ENCODE data around the gene CHRNB2.
"Not testable (repeated sequence)": the region's sequence is repeated elsewhere in the genome, so short reads cannot be mapped to it uniquely, and the experiment has no call there.

CHRNB2 gene, protein sequence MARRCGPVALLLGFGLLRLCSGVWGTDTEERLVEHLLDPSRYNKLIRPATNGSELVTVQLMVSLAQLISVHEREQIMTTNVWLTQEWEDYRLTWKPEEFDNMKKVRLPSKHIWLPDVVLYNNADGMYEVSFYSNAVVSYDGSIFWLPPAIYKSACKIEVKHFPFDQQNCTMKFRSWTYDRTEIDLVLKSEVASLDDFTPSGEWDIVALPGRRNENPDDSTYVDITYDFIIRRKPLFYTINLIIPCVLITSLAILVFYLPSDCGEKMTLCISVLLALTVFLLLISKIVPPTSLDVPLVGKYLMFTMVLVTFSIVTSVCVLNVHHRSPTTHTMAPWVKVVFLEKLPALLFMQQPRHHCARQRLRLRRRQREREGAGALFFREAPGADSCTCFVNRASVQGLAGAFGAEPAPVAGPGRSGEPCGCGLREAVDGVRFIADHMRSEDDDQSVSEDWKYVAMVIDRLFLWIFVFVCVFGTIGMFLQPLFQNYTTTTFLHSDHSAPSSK

DNA sequence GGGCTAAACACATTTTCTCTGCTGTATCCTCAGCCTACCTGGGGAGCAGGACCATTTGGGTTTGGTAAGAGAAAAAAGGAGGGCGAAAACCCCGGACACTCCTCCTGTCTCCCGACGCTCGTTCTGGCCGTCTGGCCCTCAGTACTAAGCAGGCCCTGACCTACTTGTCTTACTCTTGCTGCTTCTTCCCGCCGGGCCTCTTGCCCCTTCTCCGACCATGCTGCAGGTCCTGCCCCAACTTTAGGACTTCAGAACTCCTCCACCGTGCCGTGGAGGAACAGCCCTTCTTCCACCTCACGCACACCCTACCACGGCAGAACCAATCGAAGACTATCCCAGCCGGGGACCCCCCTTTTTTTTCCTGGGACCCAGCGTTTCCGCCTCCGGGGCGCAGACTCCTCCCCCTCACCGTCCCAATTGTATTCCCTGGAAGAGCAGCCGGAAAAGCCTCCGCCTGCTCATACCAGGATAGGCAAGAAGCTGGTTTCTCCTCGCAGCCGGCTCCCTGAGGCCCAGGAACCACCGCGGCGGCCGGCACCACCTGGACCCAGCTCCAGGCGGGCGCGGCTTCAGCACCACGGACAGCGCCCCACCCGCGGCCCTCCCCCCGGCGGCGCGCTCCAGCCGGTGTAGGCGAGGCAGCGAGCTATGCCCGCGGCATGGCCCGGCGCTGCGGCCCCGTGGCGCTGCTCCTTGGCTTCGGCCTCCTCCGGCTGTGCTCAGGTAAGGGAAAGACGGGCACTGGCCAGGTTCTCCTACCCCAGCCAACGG, at the start of gene CHRNB2:
TSS of gene CHRNB2 (plus strand) at position 393 of the 771 bp plus-strand sequence. CDS start at position 660, 267 bp downstream.
- H3K27ac Mint-ChIP-seq: no peak within 1 kb of the TSS
- no peaks in the 10 kb centered on the region for H3K9me3 Mint-ChIP-seq
- peaks cover 52% of the 10 kb centered on the region for H3K27me3 Mint-ChIP-seq
- H3K4me1 Mint-ChIP-seq (ENCODE audit: low read depth): peaks cover 12% of the 10 kb centered on the region
- intact Hi-C loops (cut with micrococcal nuclease): no loop called here
- H3K36me3 Mint-ChIP-seq (ENCODE audit: low read depth): no peaks in the 10 kb centered on the region
- peak within 1 kb of the TSS; percentile 24 for H3K4me3 Mint-ChIP-seq

DNA sequence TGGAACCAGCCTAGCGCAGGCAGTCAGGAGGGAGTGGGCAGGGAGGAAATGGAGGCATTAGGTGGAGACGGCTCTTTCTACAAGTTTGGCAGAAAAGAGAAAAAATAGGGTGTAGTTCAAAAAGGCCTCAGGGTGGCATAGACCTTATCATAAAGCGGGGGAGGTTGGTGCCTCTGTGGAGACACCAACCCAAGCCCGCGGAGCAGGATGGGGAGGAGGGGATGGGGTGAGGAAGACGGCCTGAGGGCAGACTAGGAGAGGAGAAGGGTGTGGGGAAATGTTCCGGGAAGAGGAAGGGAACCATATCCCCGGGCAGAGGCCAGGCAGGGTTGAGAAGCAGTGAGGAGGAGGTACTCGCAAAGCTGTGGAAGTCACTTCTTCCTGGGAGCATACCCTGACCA, 48.0 kb upstream of the CHRNB2 start:
- H3K27ac Mint-ChIP-seq: peak overlapping the region; percentile 96
- no peak overlapping the region for H3K4me3 Mint-ChIP-seq
- peaks cover 54% of the 10 kb centered on the region for H3K4me1 Mint-ChIP-seq (ENCODE audit: low read depth)
- no peaks in the 10 kb centered on the region for H3K9me3 Mint-ChIP-seq
- no peaks in the 10 kb centered on the region for H3K36me3 Mint-ChIP-seq (ENCODE audit: low read depth)
- intact Hi-C loops (cut with micrococcal nuclease): loop anchor here (5.0 kb wide), 1 partner anchor 37 kb away; no protein-coding TSS in a partner anchor
- H3K27me3 Mint-ChIP-seq: peaks cover 27% of the 10 kb centered on the region

DNA sequence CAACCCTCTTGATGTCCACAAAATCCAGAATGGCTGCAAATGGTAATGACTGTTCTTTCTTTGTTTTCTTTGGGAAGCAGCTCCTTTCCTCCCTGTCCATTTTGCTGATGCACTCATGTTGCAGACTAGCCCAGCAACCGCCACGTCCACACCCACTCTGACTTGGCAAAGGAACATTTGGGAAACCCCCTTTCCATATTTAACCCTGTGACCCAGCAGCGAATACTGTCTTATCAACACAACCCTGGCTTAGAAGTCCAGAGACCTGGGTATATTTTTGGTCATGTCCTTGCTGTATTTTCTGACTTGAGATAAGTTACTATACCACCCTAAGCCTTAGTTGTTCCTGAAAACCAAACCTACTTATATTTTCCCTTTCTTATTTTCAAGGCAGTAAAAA, 47.2 kb upstream of the CHRNB2 start:
- Mint-ChIP-seq H3K27me3 (peaks cover 24% of the 10 kb centered on the region), H3K27ac (peak overlapping the region; percentile 96), H3K36me3 (ENCODE audit: low read depth) (no peaks in the 10 kb centered on the region), H3K4me3 (peak overlapping the region; percentile 41), H3K9me3 (no peaks in the 10 kb centered on the region), H3K4me1 (ENCODE audit: low read depth) (peaks cover 59% of the 10 kb centered on the region)
- intact Hi-C loops (cut with micrococcal nuclease): no loop called here

DNA sequence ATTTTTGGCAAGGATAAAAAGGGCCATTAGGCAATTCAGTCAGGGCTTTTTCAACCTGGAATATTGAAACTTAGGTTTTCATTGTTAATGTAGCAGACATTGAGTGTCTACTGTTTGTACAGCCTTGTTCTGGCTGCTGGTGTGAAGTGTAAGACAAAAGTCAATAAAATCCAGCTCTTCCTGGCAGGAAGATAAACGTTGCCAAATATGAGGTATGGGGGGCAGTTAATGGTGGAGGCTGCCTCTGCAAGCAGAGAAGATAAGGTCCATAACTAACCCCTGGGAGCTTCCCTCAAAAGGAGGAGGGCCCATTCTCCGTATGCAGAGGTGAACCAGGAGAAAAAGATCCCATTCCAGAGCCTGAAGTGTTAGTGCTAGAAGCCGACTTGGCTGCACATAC, 45.9 kb upstream of the CHRNB2 start:
- H3K27me3 Mint-ChIP-seq: peaks cover 24% of the 10 kb centered on the region
- peak overlapping the region; percentile 96 for H3K27ac Mint-ChIP-seq
- intact Hi-C loops (cut with micrococcal nuclease): no loop called here

DNA sequence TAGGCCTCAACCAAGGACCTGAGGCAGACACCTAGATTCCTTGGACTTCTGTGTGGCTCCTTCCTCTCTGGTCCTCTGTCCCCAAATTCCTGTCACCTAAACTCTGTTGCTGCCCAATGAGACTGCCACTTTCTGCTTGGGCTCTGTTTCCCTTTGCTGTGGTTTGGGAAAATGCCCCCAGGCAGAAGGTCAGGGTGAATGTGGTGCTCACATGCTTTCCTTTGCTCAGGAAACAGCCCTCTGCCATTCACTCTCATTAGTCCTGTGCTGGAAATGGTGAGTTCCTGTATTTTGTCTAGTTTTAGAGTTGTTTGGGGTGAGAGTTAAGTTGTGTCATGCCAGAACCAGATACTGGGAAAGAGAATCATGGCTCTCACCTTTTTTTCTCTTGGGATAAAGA, 42.7 kb upstream of the CHRNB2 start:
- H3K4me3 Mint-ChIP-seq: no peak overlapping the region
- peaks cover 36% of the 10 kb centered on the region for H3K4me1 Mint-ChIP-seq (ENCODE audit: low read depth)
- intact Hi-C loops (cut with micrococcal nuclease): no loop called here
- peaks cover 17% of the 10 kb centered on the region for H3K27me3 Mint-ChIP-seq
- no peaks in the 10 kb centered on the region for H3K36me3 Mint-ChIP-seq (ENCODE audit: low read depth)
- H3K9me3 Mint-ChIP-seq: no peaks in the 10 kb centered on the region
- peak overlapping the region; percentile 27 for H3K27ac Mint-ChIP-seq

More for the DNA sequence above, 45.9 kb upstream of the CHRNB2 start:
- no peaks in the 10 kb centered on the region for H3K36me3 Mint-ChIP-seq (ENCODE audit: low read depth)
- no peak overlapping the region for H3K4me3 Mint-ChIP-seq
- peaks cover 48% of the 10 kb centered on the region for H3K4me1 Mint-ChIP-seq (ENCODE audit: low read depth)
- no peaks in the 10 kb centered on the region for H3K9me3 Mint-ChIP-seq

DNA sequence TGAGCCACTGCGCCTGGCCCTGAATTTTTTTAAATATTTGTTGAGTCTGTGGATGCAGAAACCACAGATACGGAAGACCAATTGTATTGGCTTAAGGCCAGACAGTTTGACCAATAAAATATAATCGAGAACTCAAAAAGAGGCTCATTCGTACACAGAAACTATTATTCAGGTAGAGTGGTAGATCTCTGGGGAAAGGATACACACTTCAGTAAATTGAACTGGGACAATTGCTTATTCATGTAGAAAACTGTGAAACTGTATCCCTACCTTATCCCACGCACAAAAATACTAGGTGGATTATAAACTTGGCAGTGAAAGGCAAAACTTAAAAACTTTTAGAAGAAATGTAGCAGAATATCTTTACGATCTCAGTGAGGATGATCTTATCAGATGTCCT, 40.4 kb upstream of the CHRNB2 start:
- Mint-ChIP-seq H3K4me3 (no peak overlapping the region), H3K4me1 (ENCODE audit: low read depth) (peaks cover 13% of the 10 kb centered on the region), H3K27ac (no peak overlapping the region), H3K36me3 (ENCODE audit: low read depth) (no peaks in the 10 kb centered on the region), H3K27me3 (peaks cover 19% of the 10 kb centered on the region), H3K9me3 (no peaks in the 10 kb centered on the region)
- intact Hi-C loops (cut with micrococcal nuclease): no loop called here

DNA sequence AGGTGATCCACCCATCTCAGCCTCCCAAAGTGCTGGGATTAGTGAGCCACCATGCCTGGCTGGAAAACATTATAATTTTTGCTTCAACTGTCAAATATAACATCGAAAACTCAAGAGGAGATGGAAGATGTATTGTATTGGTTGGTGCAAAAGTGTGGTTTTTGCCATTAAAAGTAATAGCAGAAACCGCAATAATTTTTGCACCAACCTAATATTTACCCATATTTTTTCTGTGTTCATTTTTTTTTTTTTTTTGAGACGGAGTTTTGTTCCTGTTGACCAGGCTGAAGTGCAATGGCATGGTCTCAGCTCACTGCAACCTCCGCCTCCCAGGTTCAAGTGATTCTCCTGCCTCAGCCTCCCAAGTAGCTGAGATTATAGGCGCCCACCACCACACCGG, 38.3 kb upstream of the CHRNB2 start:
- intact Hi-C loops (cut with micrococcal nuclease): no loop called here
- H3K36me3 Mint-ChIP-seq (ENCODE audit: low read depth): no peaks in the 10 kb centered on the region
- H3K4me1 Mint-ChIP-seq (ENCODE audit: low read depth): peaks cover 7% of the 10 kb centered on the region
- no peaks in the 10 kb centered on the region for H3K9me3 Mint-ChIP-seq
- no peak overlapping the region for H3K27ac Mint-ChIP-seq
- peaks cover 5% of the 10 kb centered on the region for H3K27me3 Mint-ChIP-seq
- no peak overlapping the region for H3K4me3 Mint-ChIP-seq

DNA sequence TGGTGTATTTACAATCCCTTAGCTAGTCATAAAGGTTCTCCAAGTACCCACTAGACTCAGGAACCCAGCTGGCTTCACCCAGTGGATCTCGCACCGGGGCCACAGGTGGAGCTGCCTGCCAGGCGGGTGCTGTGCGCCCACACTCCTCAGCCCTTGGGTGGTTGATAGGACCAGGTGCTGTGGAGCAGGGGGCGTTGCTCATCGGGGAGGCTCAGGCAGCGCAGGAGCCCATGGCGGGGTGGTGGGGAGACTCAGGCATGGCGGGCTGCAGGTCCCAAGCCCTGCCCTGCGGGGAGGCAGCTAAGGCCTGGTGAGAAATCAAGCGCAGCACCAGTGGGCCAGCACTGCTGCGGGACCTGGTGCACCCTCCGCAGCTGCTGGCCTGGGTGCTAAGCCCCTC, 35.6 kb upstream of the CHRNB2 start:
- peaks cover 15% of the 10 kb centered on the region for H3K27me3 Mint-ChIP-seq
- intact Hi-C loops (cut with micrococcal nuclease); H3K9me3 Mint-ChIP-seq; H3K36me3 Mint-ChIP-seq (ENCODE audit: low read depth); H3K4me3 Mint-ChIP-seq; H3K27ac Mint-ChIP-seq; H3K4me1 Mint-ChIP-seq (ENCODE audit: low read depth): not testable (repeated sequence)

DNA sequence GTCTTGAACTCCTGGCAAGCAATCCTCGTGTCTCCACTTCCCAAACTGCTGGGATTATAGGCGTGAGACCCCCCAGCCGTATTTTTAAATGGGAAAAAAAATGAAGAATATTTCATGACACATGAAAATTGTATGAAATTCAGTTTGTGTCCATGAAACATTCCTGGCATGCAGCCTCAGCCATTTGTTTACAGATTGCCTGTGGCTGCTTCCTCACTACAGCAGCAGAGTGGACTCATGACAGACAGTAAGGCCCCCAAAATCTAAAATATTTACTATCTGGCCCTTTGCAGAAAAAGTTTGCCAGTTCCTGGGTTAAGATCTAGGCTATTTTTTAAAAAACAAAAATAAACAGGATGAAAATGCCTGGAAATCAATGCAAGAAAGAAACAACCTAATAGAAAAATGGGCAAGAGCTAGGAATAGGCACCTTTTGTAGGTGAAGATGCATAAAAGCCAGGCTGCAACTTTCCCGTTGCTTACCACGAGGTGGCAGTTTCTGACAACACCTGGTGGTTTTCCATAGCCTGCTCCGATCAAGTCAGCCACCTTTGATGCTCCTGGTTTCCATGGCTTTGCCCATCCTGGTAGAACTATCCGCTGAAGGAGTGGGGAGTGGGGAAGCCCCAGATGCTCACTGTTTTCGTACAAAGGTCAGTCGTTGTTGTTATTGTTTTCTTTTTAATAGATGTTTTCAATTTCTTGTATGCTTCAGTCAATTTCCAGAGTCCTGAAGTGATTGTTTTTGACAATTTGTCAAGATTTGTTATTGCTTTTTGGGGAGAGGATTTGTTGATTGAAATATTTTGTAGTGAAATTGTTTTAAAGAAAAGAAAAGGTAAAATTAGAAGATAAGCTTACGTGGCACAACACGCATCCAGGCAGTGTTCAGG, 33.4 kb upstream of the CHRNB2 start:
- H3K4me3 Mint-ChIP-seq: no peak overlapping the region

DNA sequence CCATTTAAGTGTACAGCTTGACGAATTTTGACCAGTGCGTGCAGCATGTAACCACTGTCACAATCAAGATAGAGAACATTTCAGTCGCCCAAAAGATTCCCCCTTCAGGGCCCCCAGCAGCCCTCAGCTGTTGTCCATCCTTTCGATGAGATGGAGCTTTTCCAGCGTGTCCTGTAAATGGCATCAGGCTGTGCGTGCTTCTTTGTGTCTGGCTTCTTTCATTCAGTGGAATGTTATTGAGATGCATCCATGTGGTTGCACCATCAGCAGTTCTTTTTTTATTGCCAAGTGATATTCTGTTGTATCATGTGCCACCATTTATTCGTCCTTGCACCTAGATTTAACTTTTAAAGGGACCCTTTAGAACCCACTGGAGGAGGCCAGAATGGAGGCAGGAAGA, 31.0 kb upstream of the CHRNB2 start:
- H3K4me1 Mint-ChIP-seq (ENCODE audit: low read depth): no peaks in the 10 kb centered on the region
- no peaks in the 10 kb centered on the region for H3K9me3 Mint-ChIP-seq
- intact Hi-C loops (cut with micrococcal nuclease): no loop called here
- no peaks in the 10 kb centered on the region for H3K36me3 Mint-ChIP-seq (ENCODE audit: low read depth)
- H3K27me3 Mint-ChIP-seq: peaks cover 34% of the 10 kb centered on the region
- no peak overlapping the region for H3K27ac Mint-ChIP-seq
- H3K4me3 Mint-ChIP-seq: no peak overlapping the region

More for the DNA sequence above, 33.4 kb upstream of the CHRNB2 start:
- no peaks in the 10 kb centered on the region for H3K9me3 Mint-ChIP-seq
- intact Hi-C loops (cut with micrococcal nuclease): no loop called here
- no peaks in the 10 kb centered on the region for H3K4me1 Mint-ChIP-seq (ENCODE audit: low read depth)
- no peaks in the 10 kb centered on the region for H3K36me3 Mint-ChIP-seq (ENCODE audit: low read depth)
- H3K27me3 Mint-ChIP-seq: peaks cover 21% of the 10 kb centered on the region
- H3K27ac Mint-ChIP-seq: no peak overlapping the region

DNA sequence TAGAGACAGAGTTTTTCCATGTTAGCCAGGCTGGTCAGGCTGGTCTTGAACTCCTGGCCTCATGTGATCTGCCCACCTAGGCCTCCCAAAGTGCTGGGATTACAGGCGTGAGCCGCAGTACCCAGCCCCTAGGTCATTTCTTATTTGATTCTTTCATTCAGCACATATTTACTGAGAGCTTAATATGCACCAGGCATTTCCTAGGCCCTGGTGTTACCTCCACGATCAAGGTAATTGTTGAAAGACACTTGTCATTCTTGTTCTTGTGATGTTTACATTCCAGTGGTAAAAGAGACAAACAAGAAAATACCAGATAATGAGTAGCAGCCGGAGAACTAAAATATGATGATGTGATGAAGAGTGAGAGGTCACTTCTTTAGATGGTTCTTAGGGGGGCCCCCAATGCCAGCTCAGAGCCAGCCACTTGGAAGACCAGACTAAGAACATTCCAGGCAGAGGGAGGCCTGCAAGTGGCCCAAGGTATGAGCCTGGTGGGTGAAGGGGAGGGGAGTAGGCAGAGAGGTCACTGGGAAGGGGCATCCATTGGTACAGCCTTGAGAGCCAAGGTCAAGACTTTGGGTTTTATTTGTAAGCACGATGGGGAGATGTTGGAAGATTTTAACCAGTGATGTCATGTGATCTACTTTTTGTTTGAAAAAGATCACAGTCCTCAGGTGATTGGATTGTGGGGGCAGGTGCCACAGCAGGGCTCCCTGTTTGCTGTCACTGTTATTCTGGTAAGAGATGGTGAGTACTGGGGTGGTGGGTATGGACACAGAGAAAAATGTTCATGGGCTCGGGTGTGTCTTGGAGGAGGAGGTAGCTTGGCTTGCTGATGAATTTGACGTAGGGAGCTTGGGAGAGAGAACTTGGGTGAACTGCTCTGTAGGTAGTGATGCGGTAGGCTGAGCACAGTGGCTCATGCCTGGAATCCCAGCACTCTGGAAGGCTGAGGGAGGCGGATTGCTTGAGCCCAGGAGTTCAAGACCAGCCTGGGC, 27.8 kb upstream of the CHRNB2 start:
- Mint-ChIP-seq H3K4me3 (no peak overlapping the region), H3K27ac (no peak overlapping the region), H3K4me1 (ENCODE audit: low read depth) (peaks cover 6% of the 10 kb centered on the region), H3K27me3 (peaks cover 36% of the 10 kb centered on the region), H3K36me3 (ENCODE audit: low read depth) (no peaks in the 10 kb centered on the region), H3K9me3 (no peaks in the 10 kb centered on the region)
- intact Hi-C loops (cut with micrococcal nuclease): no loop called here

DNA sequence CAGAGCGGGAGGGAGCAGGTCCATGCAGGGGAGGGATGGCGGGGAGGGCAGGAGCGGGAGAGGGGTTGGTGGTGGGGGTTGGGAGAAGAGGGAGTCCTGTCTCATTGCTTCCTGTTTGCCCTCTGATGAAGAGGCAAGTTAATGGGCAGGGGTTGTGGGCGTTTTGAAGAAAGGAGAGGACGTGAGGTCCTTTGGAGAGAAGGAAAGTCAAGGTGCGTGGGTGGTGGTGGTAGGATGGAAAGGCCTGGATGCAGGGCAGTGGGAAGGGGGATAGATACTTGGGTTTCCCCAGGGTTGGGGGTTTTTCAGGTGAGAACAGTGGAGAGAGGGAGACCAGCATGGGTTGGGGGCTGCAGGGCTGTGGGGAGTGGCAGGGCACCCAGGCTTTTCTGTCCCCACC, 26.3 kb upstream of the CHRNB2 start:
- Mint-ChIP-seq H3K9me3 (no peaks in the 10 kb centered on the region), H3K27ac (no peak overlapping the region), H3K4me1 (ENCODE audit: low read depth) (peaks cover 7% of the 10 kb centered on the region), H3K4me3 (no peak overlapping the region), H3K36me3 (ENCODE audit: low read depth) (no peaks in the 10 kb centered on the region), H3K27me3 (peaks cover 30% of the 10 kb centered on the region)
- intact Hi-C loops (cut with micrococcal nuclease): no loop called here

All from dendritic cell treated with granulocyte-macrophage colony-stimulating factor and Interleukin-4, amounts not matched to agents 40 ng/mL and 50 ng/mL, for 4 days (primary cell).